Mesenchymal stem cell (in vitro differentiated cells and primary cell): ENCODE results near the gene OGA.

Experiments used
- DNase-seq: peaks from one replicate; pipeline ENCODE4 v3.0.0-alpha.2; 2013
- H2AFZ ChIP-seq: one replicate; pipeline ENCODE4 v1.6.1; 2013; ENCODE audit warnings: low read depth, mild to moderate bottlenecking, control low read depth, inconsistent platforms, low read length, moderate library complexity
- H2AK5ac ChIP-seq: 2 replicates; pipeline ENCODE4 v1.6.1; 2013; ENCODE audit warnings: low read length, moderate library complexity, mild to moderate bottlenecking, inconsistent platforms; ENCODE audit not compliant: severe bottlenecking
- H2BK120ac ChIP-seq: one replicate; pipeline ENCODE4 v1.6.1; 2013; ENCODE audit warnings: low read depth, mild to moderate bottlenecking, inconsistent platforms, low read length, moderate library complexity
- H2BK12ac ChIP-seq, 2 experiments: one replicate each; pipeline ENCODE4 v1.6.1; 2013; ENCODE audit warnings: inconsistent platforms in 2 of 2, low read length in 2 of 2, mild to moderate bottlenecking in 2 of 2, moderate library complexity in 2 of 2, control low read depth in 1 of 2
- H2BK15ac ChIP-seq: one replicate; pipeline ENCODE4 v1.6.1; 2013; ENCODE audit warnings: mild to moderate bottlenecking, low read depth, inconsistent platforms; ENCODE audit not compliant: poor library complexity, severe bottlenecking
- H2BK5ac ChIP-seq: 2 replicates; pipeline ENCODE4 v1.6.1; 2013; ENCODE audit warnings: low read depth, mild to moderate bottlenecking, low read length, control low read depth, inconsistent platforms; ENCODE audit not compliant: poor library complexity, severe bottlenecking
- H3K14ac ChIP-seq, 2 experiments: one replicate each; pipeline ENCODE4 v1.6.1; 2013; ENCODE audit warnings: inconsistent platforms in 2 of 2, low read length in 2 of 2, control low read depth in 1 of 2, mild to moderate bottlenecking in 1 of 2, moderate library complexity in 1 of 2
- H3K18ac ChIP-seq, 2 experiments: one replicate each; pipeline ENCODE4 v1.6.1; 2013; ENCODE audit warnings: inconsistent platforms in 2 of 2, low read length in 2 of 2, control low read depth in 1 of 2, low read depth in 1 of 2, mild to moderate bottlenecking in 1 of 2
- H3K23ac ChIP-seq, 2 experiments: one replicate each; pipeline ENCODE4 v1.6.1; 2013; ENCODE audit warnings: inconsistent platforms in 2 of 2, low read length in 2 of 2, mild to moderate bottlenecking in 2 of 2, moderate library complexity in 2 of 2, control low read depth in 1 of 2
- H3K27ac ChIP-seq: 2 replicates; pipeline ENCODE4 v1.5.1; 2013; ENCODE audit warnings: mild to moderate bottlenecking, moderate library complexity, low read length, control low read depth, inconsistent platforms; ENCODE audit not compliant: poor library complexity, severe bottlenecking
- H3K27me3 ChIP-seq, 2 experiments: 2 replicates each; pipeline versions ENCODE4 v1.6.1 to v1.7.0; 2013; ENCODE audit warnings: low read length in 2 of 2, mild to moderate bottlenecking in 2 of 2, moderate library complexity in 2 of 2, control low read depth in 1 of 2, inconsistent platforms in 1 of 2; ENCODE audit not compliant: control insufficient read depth in 1 of 2, insufficient read depth in 1 of 2
- H3K36me3 ChIP-seq, 2 experiments: 2 replicates each; pipeline versions ENCODE4 v1.6.1 to v1.7.0; 2013; ENCODE audit warnings: low read length in 2 of 2, control low read depth in 1 of 2, inconsistent platforms in 1 of 2, low read depth in 1 of 2, mild to moderate bottlenecking in 1 of 2; ENCODE audit not compliant: insufficient read depth in 2 of 2, control insufficient read depth in 1 of 2
- H3K4ac ChIP-seq, 2 experiments: one replicate each; pipeline ENCODE4 v1.6.1; 2013; ENCODE audit warnings: inconsistent platforms in 2 of 2, low read length in 2 of 2, mild to moderate bottlenecking in 2 of 2, moderate library complexity in 2 of 2, control low read depth in 1 of 2, low read depth in 1 of 2
- H3K4me1 ChIP-seq: 2 replicates; pipeline ENCODE4 v1.6.1; 2013; ENCODE audit warnings: low read depth, low read length, control low read depth; ENCODE audit not compliant: control insufficient read depth, insufficient read depth
- H3K4me2 ChIP-seq: 2 replicates; pipeline ENCODE4 v1.6.1; 2013; ENCODE audit warnings: low read length, mild to moderate bottlenecking, inconsistent platforms; ENCODE audit not compliant: poor library complexity, severe bottlenecking
- H3K4me3 ChIP-seq, 2 experiments: 2 replicates each; pipeline versions ENCODE4 v1.5.1 to v1.7.0; 2013; ENCODE audit warnings: low read length in 2 of 2, mild to moderate bottlenecking in 2 of 2, control low read depth in 1 of 2, low read depth in 1 of 2; ENCODE audit not compliant: insufficient read depth in 1 of 2
- H3K79me1 ChIP-seq: replicated peaks from 2 replicates; pipeline ENCODE4 v1.6.1; 2013; ENCODE audit warnings: mild to moderate bottlenecking, control low read depth, low read length, inconsistent platforms; ENCODE audit not compliant: poor library complexity, severe bottlenecking
- H3K9ac ChIP-seq: 2 replicates; pipeline ENCODE4 v1.7.0; 2013; ENCODE audit warnings: mild to moderate bottlenecking, low read length, moderate library complexity
- H3K9me3 ChIP-seq: 2 replicates; pipeline ENCODE4 v1.7.0; 2013; ENCODE audit warnings: mild to moderate bottlenecking, low read length; ENCODE audit not compliant: control insufficient read depth
- H4K8ac ChIP-seq: one replicate; pipeline ENCODE4 v1.6.1; 2013; ENCODE audit warnings: inconsistent platforms, mild to moderate bottlenecking, low read length, moderate library complexity
- H4K91ac ChIP-seq: one replicate; pipeline ENCODE4 v1.6.1; 2013; ENCODE audit warnings: mild to moderate bottlenecking, low read length, inconsistent platforms
- WGBS: methylation state at CpG from one replicate; pipeline ENCODE4 v1.1.7; 2013; ENCODE audit warnings: mixed read lengths; 5-methylcytosine and 5-hydroxymethylcytosine counted together

OGA gene

DNA sequence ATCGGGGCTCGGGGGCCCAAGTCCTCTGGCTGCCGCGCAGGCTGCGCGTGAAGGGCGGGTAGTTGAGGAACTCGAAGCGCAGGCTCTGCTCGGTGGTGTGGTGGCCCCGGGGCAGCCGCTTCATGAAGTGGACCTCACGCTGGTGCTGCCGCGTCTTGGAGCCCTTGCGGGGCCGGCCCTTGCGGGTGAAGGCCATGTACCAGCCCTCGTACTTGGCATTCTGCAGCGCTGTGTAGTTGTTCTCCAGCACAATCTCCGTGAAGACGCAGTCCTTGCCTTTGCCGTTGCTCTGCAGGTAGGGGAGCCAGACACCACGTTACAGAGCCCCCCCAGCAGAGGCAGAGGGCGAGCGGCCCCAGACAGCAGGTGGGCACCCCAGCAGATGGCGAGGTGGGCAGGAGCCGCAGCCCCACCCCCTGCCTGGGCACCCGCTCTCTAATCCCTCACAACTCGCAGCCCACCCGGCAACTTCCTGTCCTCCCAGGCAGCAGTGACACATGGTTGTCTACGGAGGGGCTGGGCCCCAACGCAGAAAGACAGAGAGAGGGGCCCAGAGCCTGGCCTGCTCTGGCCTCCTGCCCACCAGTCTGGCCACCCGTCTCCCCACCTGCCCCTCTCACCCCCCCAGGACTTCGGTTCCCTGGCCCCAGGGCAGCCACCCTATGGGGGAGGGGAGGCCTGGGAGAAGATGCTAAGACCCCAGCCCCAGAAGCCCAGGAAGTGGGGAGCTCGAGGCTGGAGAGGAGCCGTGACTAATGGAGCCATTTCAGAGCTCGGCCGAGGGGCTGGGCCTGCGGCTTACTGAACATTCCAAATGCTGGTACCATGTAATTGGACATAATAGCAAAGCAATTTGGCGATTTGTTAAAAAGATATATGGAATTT, 47.7 kb downstream of the OGA start:
- no peak overlapping the region for H3K27ac ChIP-seq
- H2BK120ac ChIP-seq: no peak overlapping the region
- no peak overlapping the region for H3K18ac ChIP-seq
- H2AK5ac ChIP-seq: no peak overlapping the region
- H3K9ac ChIP-seq: no peak overlapping the region
- peaks cover 6% of the 10 kb centered on the region for H3K4me1 ChIP-seq
- H3K4me2 ChIP-seq: no peak overlapping the region
- no peak overlapping the region for H3K4ac ChIP-seq
- peaks cover 0 to 12% of the 10 kb centered on the region in 2 experiments for H3K36me3 ChIP-seq
- no peak overlapping the region for H3K4me3 ChIP-seq
- no peak overlapping the region for H3K23ac ChIP-seq
- peaks cover 87 to 94% of the 10 kb centered on the region in 2 experiments for H3K27me3 ChIP-seq
- 88% methylated on average over 36 of the region's 41 CpGs for WGBS
- H4K8ac ChIP-seq: no peak overlapping the region
- H3K9me3 ChIP-seq: no peaks in the 10 kb centered on the region
- H2BK5ac ChIP-seq: no peak overlapping the region
- no peak overlapping the region for H2AFZ ChIP-seq
- H3K79me1 ChIP-seq: no peaks in the 10 kb centered on the region
- DNase-seq: no peak
- H2BK12ac ChIP-seq: no peak overlapping the region
- no peak overlapping the region for H3K14ac ChIP-seq
- H2BK15ac ChIP-seq: no peak overlapping the region
- no peak overlapping the region for H4K91ac ChIP-seq

DNA sequence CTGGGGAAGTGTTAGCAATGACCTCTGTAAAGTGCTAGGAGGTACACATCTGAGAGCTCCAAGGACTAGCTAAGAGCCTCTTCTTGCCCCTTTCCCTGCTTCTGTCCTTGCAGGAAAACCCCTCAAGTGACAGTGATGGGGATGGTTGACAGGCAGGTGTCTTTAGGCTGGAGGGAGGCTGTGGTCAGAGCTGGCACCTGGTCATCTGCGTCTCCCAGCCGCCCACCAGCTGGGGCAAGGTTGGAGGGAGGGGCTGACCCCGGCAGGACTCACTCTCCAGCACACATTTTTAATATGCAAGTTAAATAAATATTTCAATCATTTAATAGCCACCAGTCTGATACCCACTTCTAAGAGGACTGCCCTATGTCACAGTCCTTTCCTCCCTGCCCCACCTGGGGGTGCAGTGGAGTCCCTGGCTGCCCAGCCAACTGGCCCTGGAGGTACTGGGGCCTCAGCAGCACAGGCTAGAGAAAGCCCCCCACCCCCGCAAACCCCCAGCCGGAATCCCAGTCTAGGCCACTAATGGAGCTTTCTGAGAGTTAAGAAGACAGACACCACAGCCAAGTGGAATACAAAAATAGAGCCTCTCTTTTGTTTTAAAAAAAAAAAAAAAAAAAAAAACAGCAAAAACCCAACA, 48.6 kb downstream of the OGA start:
- Histone ChIP-seq H3K4ac (no peak overlapping the region), H2BK15ac (no peak overlapping the region), H3K9me3 (no peaks in the 10 kb centered on the region), H4K91ac (no peak overlapping the region), H4K8ac (no peak overlapping the region), H3K36me3 (peaks cover 0 to 12% of the 10 kb centered on the region in 2 experiments), H3K4me3 (no peak overlapping the region), H3K23ac (no peak overlapping the region), H2BK5ac (no peak overlapping the region), H3K27ac (no peak overlapping the region), H3K14ac (no peak overlapping the region), H2AK5ac (no peak overlapping the region), H3K4me2 (no peak overlapping the region), H2BK120ac (no peak overlapping the region), H3K27me3 (peaks cover 87 to 94% of the 10 kb centered on the region in 2 experiments), H3K18ac (no peak overlapping the region), H2AFZ (no peak overlapping the region), H3K79me1 (no peaks in the 10 kb centered on the region), H2BK12ac (no peak overlapping the region), H3K4me1 (peaks cover 2% of the 10 kb centered on the region), H3K9ac (no peak overlapping the region)
- WGBS: 88% methylated on average over 4 of the region's 5 CpGs
- no peak for DNase-seq

DNA sequence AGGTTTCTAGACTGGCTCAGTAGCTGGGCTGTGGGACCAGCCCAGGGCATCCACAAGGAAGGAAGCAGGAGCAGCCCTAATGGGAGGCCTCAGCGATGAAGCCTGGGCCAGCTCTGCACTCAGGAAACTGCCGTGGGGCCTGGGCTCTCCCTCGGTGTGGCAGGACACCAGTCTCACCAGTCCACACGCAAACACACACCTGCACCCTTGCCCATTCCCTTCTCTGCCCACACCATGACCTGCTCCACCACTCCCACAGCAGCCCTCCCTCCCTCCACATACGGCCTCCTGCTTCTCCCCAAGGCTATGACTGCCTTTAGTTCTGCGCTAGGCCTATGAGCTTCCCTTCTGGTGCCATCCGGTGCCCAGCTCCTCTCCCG, 49.5 kb downstream of the OGA start:
- Histone ChIP-seq H3K23ac (peak overlapping the region in 1 of 2 experiments; percentile 56), H3K4me3 (no peak overlapping the region), H3K9me3 (no peaks in the 10 kb centered on the region), H3K27ac (no peak overlapping the region), H2BK12ac (no peak overlapping the region), H2BK120ac (no peak overlapping the region), H2AK5ac (no peak overlapping the region), H2BK5ac (no peak overlapping the region), H3K36me3 (peaks cover 0 to 12% of the 10 kb centered on the region in 2 experiments), H4K8ac (no peak overlapping the region), H3K14ac (no peak overlapping the region), H3K4ac (no peak overlapping the region), H3K27me3 (peaks cover 83 to 90% of the 10 kb centered on the region in 2 experiments), H3K4me2 (no peak overlapping the region), H3K18ac (no peak overlapping the region), H2BK15ac (no peak overlapping the region), H4K91ac (no peak overlapping the region), H2AFZ (no peak overlapping the region), H3K4me1 (no peaks in the 10 kb centered on the region), H3K79me1 (no peaks in the 10 kb centered on the region), H3K9ac (no peak overlapping the region)
- DNase-seq: no peak
- 87% methylated on average over 8 of the region's 8 CpGs for WGBS

DNA sequence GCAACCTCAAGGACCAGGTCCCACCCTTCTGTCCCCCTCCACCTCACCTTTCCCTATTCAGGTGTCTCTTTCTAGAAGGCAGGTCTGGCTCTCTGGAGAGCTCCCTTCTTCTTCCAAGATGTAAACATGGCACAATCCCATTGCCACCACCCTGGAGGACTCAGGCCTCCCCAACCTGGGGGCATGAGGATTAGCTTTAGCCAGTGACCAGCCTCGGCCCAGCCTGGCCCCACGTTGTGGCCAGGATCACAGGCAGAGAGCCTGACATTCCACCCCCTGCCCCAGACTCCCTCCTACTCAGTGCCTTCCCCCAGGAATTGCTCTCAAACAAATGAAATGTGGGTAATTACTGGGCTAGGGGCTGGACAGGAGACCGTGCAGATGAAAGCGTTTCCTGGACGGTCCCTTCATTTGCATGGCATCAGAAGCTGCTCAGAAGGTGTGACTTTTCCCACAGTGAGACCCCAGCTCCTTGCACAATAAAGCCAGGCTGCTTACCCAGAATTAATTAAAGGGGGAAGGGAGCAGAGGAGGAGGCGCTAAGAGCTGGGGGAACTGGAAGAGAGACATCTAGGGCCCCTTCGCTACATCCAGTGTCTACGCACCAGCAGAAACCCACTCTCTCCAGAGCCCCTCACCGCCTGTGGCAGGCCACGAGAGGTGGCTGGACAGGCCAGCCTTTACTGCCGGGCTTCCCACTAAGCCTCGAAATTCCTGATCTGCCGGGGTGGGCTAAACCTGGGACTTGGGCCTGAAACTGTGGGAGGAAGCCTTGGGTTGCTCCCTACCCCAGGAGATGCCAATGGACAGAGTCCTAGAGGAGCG, 50.1 kb downstream of the OGA start:
- no peak overlapping the region for H2AK5ac ChIP-seq
- H3K9ac ChIP-seq: no peak overlapping the region
- peaks cover 82 to 90% of the 10 kb centered on the region in 2 experiments for H3K27me3 ChIP-seq
- H3K4me2 ChIP-seq: no peak overlapping the region
- no peak overlapping the region for H2BK12ac ChIP-seq
- no peaks in the 10 kb centered on the region for H3K4me1 ChIP-seq
- H4K91ac ChIP-seq: no peak overlapping the region
- H3K27ac ChIP-seq: no peak overlapping the region
- no peak overlapping the region for H2BK15ac ChIP-seq
- no peaks in the 10 kb centered on the region for H3K79me1 ChIP-seq
- no peak overlapping the region for H3K4ac ChIP-seq
- no peak overlapping the region for H4K8ac ChIP-seq
- no peaks in the 10 kb centered on the region for H3K9me3 ChIP-seq
- WGBS: 69% methylated on average over 14 of the region's 14 CpGs
- H2AFZ ChIP-seq: no peak overlapping the region
- no peak overlapping the region for H3K14ac ChIP-seq
- H2BK5ac ChIP-seq: no peak overlapping the region
- H3K18ac ChIP-seq: no peak overlapping the region
- DNase-seq: no peak
- no peak overlapping the region for H2BK120ac ChIP-seq
- H3K36me3 ChIP-seq: peaks cover 0 to 12% of the 10 kb centered on the region in 2 experiments
- no peak overlapping the region for H3K4me3 ChIP-seq
- no peak overlapping the region for H3K23ac ChIP-seq
